HG02588 (cell line): ENCODE measurements around the gene GABRB1.

Experiments
- ATAC-seq: cut with Tn5 transposase; IDR thresholded peaks from one replicate; pipeline ENCODE4 v1.9.1; 2021; ENCODE audit warnings: mild to moderate bottlenecking, moderate library complexity; ENCODE audit not compliant: unreplicated experiment

The GABRB1 gene

DNA sequence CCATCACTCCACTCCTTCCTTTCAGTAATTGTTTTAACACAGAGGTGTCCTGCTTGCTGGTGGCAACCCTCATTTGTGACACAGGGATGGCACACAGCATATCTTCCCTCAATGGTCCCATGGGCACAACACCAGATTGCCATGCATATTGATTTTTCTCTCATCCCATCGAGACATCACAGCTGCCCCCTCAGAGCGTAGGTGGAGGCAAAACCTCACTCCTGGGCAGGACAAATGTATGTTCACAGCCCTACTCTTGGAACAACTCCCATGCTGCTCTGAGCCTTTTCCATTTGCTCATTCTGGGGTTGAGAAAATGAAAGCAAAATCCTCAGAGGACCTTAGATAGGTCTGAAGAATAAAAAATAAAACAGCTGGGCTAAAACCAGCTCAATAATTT, 172.2 kb downstream of the GABRB1 start:
- no peak for ATAC-seq

DNA sequence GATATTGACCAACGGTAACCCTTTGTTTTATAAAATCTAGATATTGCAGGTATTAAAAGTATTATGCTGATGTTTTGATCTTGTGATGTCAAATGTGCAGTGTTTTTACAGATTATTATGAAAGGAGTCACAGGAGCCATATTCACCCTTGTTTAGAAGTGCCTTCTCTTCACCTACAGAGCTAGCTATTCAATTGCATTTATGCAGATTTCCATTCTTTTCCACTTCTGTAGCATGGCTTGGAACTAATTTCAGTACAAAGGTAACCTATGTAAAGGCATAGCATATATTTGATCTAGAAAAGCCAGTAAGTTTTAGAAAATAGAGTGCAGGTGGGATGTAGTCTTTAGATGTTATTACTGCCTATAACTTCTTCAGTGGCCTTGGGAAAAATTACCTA, 176.2 kb downstream of the GABRB1 start:
- ATAC-seq: no peak

DNA sequence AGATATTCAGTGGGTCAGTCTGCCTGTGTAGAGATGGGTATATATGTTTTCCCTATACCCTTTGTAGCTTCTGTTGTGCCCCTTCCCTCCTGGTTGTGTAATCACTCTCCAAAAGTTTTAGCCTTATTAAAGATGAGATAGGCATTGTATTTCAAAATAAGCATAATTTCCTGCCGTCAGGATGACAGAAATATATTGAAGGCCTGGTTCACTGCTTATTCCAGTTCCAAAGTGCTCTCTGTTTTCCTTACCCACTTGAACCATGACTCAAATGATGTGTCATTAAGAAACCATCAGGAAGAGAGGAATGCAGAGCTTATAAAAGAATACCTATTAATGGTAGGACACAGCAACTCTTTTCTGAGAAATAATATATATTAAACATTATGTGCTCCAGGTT, 178.5 kb downstream of the GABRB1 start:
- ATAC-seq: no peak

DNA sequence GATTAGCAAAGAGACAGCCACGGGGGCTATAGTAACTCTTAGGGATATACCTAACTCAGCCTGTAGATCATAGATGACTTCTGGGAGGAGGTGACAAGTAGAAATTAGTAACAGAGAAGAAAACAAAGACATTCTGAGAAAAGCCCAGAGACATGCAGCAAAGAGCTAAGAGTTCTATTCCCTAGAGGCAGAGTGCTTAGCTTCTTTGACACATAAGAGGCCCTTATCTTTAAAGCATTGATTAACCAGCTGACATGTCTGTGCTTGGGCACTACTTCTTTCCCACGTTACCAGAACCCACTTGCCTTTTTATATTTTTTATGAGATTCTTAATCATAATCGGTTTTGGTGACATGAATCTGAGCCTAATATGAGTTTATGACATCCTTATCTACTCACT, 179.5 kb downstream of the GABRB1 start:
- no peak for ATAC-seq

DNA sequence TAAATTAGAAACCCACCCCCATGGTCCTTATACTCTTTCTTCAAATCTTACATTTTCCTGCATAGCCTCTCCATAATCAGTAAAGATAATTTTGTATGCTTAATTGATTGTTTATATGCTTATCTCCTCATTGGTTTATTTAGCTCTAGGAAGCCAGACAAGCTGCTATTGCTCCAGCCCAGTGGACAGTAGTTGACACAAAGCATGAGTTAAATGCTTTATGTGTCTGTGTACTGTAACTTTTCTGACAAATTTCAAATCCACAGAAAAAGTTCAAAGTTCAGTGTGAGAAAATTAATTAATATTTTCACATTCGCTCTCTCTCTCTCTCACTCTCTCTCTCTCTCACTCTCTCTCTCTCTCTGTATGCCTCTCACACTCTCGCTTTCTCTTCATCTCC, 181.7 kb downstream of the GABRB1 start:
- ATAC-seq: no peak

DNA sequence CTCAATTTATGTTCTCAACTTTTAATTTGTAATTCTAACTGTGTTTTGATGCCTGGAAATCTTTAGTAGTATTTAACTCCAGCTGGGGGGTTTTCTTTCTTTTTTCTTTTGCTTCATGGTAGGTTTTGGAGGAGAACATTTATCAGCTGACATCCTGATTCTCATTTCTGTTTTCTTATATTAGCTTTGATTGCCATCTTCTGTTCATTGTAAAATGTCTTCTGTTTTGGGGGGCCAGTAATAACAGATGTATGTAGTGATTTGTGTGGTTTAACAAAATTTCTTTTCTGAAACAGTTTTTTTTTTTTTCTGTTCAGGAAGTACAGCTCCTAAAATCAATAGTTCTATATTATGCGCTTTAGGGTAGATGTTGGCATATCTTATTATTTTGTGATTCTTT, 182.2 kb downstream of the GABRB1 start:
- no peak for ATAC-seq

DNA sequence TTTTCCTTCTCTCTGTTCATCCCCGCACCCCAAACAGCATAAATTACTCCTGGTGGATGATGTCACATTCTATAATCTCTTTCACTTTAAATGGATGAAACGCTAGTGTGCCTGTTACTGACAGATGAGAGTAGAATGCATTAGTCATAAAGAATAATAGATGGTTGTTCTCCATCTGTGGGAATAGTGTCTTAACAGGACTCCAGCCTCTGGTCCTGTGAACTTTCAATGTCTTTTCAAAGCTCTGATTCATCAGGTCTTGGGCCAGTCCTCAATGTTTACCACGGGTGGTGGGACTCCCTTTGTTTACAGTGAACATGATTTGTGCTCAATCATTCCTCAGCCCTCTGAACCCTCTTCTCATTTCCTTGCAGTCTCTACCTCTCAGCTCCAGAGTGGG, 182.6 kb downstream of the GABRB1 start:
- ATAC-seq: no peak

DNA sequence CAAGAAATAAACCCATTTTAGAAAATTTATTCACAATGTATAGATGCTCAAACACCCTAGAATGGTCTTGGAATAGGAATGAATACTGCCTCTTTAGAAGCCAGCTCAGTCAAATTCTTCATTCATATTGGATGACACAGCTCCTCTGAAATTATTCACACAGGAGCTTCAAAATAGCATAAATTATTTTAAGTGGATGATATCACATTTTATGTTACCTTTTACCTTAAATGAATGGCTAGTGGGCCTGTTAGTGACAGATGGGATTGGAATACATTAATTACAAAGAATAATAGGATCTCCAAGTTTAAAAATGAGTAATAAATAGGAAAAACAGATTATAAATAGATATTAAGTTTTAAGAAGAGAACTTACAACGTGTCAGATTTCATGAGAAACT, 184.4 kb downstream of the GABRB1 start:
- no peak for ATAC-seq

DNA sequence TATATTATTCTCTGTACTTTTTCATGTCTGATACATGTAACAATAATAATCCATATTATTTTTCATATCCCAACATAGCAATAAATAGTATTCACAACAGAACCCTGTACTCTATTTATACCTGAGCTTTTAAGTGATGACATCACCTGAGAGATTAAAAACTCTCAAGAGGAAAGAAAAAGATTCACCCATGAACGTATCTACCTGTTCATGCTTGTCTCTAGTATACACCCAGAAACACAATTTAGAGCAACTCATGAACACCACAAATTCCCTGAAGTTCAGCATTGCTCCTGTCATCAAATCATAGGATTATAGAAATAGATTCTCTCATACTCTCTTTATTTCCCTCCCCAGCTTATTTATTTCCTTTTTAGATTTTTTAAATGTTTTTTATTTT, 185.9 kb downstream of the GABRB1 start:
- no peak for ATAC-seq

DNA sequence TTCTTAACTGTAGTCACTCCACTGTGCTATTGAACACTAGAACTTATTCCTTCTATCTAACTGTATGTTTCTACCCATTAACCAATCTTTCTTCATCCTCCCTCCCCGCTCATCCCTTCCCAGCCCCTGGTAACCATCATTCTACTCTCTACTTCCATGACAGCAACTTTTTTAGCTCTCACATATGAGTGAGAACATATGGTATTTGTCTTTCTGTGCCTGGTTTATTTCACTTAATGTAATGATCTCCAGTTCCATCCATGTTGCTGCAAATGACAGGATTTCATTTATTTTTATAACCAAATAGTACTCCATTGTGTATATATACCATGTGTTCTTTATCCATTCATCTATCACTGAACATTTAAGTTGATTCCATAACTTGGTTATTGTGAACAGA, 186.5 kb downstream of the GABRB1 start:
- ATAC-seq: no peak

DNA sequence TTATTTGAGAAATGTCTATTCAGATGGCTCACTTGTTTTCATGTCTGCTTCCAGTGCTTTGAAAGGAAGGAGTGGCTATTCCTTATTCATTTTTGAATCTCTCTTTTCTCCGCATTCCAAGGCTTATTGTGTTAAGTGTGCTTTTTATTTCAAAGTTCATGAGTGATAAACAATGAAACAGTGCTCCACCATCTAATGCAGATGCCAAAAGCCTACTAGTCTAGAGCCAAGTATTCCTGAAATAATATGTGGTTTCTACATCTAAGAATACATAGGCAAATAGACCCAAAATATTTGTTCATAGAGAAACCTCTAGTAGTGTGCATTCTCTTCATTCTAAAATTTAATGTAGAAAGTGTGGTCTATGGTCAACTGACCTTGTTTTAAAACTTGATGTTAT, 187.3 kb downstream of the GABRB1 start:
- no peak for ATAC-seq

DNA sequence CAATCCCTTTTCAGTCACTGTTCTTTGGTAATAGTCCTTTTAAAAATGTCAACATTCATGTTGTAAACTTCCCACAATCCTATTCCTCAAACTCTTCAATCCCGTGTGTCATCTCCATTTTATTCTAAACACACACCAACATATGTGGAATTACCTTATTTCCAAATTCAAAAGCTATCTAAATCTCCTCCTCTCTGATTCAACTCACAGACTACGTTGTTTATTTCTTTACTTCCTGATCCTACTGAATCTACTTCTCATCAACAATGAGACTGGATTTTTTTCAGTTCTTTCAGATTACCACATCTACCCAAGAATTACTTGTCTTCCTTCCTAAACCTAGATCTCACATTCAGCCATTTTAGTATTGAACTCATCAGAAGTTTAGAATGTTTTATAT, 188.2 kb downstream of the GABRB1 start:
- ATAC-seq: no peak

DNA sequence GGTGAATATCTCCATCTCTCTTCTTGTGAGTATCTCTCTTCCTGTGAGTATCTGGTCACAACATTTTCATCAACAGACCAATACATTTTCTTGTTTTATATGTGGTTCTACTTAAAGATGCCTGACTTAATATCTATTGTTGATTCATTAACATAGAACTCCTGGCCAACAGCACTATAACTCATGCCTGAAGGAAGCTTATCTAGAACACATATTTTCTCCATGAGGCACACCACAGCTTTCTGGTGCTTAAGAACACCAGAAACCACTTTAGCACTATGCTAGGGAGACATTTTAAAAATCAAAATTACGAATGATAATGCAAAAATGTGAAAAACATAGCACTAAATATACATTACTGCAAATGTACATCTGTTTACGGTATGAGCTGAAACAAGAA, 190.4 kb downstream of the GABRB1 start:
- no peak for ATAC-seq

DNA sequence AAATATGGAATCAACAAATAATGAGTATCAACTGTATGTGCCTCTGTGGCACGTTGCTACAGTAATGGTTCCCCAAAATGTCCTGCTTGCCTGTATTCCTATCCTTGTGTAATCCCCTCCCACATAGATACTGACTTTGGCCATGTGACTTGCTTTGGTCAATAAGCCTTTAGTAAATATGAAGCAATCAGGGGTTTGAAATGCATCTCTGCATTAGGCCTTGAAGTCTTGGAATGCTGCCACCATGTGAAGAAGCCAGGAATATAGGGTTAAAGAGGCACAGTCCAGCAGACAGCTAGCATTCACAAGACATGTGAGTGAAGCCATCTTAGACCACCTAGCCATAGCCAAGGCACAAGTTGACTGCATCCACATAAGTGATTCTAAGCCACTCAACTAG, 190.9 kb downstream of the GABRB1 start:
- ATAC-seq: no peak

DNA sequence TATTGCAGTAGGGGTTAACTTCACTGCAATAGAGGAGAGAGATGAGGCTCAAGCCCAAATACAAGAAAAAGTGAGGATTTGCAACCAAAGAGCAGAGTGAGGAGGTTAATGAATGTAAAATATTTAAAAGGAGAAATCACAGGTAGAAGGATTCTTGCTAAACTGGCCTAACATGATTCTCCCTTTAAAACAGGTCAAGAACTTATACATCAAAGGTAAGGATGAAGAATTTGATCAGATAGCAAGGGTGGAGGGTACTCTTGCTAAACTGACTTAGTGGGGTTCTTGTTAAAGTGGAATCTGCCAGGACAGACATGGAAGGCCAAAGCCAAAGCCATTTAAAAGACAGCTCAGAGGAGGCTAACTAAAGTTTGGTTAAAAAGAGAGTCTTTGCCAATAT, 193.0 kb downstream of the GABRB1 start:
- ATAC-seq: no peak

DNA sequence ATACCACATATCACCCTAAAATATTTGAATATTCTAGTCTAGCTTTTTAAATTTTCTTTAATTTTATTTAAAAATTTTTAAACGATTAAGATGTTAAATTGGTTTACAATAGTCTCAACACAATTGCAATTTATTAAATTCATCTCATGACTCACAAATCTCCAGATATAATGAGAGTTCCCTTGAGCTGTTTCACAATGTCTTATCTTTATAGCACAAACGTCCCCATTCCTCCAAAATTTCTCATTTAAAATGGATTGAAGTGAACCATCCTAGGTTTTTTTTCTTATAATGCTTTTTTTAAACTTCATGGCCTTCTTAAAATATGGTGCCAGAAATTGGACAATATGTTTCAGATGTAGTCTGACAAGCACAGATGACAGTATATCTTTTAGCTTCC, 204.4 kb downstream of the GABRB1 start:
- ATAC-seq: no peak

DNA sequence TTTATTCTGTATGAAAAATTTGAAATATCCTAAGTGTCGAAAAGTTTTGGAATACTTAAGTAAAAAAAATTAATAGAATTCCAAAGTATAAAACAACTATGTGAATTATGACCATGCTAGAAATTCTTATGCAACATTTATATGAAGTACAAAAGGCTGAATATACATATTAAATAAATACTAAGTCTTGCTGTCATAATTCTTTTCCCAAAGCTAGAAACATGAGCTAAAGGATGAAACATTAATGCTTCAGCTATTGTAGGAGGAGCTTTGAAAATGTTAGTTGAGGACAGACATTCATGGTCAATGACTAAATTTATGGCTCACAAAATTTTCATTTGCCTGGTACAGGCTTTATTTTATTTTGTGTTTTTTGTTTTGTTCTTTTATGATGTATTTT, 207.3 kb downstream of the GABRB1 start:
- ATAC-seq: no peak

DNA sequence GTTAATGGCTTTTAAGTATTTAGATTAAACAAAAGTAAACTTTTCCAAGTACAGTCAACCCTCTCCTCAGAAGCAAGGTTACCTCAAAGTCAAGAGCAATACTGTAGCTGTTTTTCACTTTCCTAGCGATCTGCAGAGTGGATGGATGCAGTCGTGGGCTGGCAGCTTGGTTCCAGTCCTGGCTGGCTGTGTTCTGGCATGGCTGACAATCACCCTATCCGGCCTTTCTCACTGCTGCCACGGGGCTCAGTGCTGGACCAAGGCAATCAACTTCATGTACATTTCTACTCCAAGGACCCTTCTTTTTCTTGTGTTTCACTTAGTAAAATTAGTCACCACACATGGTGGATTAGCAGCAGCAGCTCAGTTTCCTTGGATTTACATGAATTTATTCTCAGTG, 208.3 kb downstream of the GABRB1 start:
- no peak for ATAC-seq

DNA sequence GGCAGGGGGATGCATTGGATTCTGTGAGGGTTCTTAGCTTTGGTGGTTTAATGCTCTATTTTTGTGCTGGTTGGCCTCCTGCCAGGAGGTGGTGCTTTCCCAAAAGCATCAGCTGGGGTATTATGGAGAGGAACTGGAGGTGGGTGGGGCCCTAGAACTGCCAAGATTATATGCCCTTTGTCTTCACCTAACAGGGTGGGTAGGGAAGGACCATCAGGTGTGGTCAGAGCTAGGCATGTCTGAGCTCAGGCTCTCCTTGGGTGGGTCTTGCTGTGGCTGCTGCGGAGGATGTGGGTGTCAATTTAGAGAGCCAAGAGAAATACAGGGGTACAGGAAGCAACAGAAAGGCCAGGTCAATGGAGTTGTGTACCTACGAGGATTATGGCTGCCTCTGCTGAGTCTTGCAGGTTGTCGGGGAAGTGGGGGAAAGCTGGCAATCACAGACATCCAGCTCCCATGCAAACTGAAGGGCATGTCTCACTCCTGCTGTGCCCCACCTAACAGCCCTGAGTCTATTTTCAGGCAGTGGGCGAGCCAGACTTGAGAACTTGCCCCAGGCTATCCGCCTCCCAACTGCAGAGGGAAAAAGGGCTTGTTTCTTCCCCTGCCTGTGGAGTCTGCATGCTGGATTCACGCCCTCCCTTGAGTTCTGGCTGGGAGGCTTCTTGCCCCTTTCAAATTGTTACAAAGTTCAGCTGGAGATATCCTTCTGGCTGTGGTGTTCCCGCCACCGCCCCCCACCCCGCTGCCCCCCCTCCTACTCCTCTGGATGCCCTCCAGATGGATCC, 220.2 kb downstream of the GABRB1 start:
- no peak for ATAC-seq

DNA sequence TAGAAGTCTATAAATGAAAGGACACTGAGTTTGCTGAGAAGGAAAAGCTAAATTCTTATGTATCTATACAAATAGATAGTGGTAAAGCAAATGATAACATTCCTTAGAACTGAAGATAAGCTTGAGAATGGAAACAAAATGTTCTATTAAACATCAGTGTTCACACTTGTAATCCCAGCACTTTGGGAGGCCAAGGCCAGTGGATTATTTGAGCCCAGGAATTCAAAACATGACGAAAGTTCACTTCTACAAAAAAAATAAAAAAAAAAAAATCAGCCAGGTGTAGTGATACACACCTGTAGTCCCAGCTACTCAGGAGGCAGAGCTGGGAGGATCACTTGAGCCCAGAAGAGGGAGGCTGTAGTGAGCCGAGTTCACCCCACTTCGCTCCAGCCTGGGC, 232.4 kb downstream of the GABRB1 start:
- ATAC-seq: no peak

DNA sequence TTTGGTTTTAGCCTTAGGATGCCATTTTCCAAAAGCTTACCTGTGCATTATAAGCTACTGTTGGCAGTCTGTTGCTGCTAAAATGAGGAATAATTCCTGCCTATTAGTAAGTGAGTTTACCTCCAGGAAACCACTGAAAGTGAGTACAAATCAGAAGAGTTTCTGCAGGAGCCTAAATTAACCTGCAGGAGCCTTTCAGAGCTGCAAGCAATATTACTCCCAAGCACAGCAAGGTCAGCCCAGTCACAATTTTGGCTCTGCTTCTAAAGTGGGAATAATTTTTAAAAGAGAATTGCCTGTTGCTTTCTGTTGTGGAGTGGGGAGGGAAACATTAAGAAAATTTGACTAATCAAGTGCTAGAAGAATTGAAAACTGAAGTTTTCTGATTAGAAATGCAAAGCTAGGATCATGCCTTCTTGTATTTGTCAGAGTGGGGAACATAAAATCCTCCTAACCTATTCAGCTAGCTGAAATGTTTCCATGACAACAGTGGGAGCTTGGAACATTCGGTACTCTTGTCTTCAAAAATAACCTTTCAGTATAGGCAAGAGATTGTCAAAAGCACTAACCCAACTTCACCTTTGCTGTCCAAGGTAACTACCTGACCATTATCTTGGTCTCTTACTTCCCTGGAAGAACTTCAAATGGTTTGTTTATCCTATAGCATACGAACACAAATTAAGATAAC, 239.0 kb downstream of the GABRB1 start:
- no peak for ATAC-seq

DNA sequence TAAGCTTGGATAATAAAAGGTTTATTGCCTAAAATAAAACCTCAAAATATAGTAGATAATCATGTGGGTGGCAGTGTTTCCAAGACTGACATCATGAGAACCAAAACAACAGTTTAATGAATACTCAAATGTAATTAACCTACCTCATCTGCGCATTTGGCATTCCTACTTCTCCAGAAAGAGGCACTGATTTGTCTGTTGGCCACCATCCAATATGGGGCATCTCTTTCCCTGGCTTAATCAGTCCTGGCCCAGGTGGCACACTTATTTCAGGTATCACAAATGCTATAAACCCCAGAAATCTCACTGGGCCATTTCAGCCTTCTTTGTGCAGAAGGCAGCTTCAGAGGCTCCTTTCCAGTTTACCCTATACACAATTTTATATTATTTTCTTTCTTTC, 239.9 kb downstream of the GABRB1 start:
- no peak for ATAC-seq

DNA sequence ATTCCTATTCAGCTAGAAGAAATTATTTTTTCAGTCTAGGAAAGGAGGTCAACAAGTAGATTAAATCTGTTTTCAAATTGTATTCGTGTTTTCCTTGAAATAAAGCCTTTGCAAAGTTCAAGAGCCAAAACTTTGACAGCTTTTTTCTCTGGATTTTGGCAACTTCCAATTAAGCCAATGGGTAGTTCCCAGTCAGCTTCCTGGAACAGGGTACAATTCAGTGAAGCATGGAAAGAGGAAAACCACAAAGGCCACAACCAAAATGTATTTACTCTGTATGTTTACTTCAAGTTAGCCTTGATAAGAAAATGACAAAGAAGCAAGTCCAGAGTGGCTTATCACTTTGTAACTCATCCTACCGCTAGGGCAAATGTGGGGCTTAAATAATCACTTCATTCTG, 243.5 kb downstream of the GABRB1 start:
- ATAC-seq: no peak
